Ovary (tissue), 3 donors: ENCODE data around the gene TMEM131.

Experiments used
- EP300 ChIP-seq: sonication (generic); formaldehyde crosslinking; IDR thresholded peaks from one replicate; pipeline ENCODE4 v1.6.1; 2017; ENCODE audit warnings: antibody characterized with exemption
- TF ChIP-seq, protein P1 (sequence below), 3 donors: fragments of 450-650 bp in 2 of 3; fragments of 200-600 bp in 1 of 3; IDR thresholded peaks; one replicate each; pipeline versions ENCODE4 v1.5.1 to v1.8.0; 2016 to 2022; ENCODE audit warnings: antibody characterized with exemption in 3 of 3, mild to moderate bottlenecking in 1 of 3
- donor health status: DM: no; HTN: no; CAD: no.

DNA sequence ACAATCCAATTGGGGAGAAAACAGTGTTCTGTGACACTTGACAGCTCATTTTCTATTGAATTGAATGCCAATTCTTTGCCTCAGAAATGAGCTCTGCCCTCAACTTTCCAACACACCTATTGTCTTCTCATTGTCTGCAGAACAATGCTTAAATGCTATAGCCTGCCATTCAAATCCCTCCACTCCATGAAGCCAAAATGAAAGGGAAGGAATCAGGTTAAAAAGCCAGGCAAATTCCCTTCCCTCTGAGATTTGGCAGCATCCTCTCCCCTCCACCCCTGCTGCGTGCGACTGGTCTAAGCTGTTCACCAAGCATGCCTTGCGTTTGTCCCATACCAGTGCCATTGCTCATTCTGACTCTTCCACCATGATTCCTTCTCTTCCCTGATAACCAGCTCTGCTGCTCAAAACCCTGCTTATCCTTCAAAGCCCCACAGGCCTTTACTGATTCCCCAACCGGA is 32.4 kb upstream of the TMEM131 start:
- TF ChIP-seq EP300, result no peak
- TF ChIP-seq, protein P1, sequence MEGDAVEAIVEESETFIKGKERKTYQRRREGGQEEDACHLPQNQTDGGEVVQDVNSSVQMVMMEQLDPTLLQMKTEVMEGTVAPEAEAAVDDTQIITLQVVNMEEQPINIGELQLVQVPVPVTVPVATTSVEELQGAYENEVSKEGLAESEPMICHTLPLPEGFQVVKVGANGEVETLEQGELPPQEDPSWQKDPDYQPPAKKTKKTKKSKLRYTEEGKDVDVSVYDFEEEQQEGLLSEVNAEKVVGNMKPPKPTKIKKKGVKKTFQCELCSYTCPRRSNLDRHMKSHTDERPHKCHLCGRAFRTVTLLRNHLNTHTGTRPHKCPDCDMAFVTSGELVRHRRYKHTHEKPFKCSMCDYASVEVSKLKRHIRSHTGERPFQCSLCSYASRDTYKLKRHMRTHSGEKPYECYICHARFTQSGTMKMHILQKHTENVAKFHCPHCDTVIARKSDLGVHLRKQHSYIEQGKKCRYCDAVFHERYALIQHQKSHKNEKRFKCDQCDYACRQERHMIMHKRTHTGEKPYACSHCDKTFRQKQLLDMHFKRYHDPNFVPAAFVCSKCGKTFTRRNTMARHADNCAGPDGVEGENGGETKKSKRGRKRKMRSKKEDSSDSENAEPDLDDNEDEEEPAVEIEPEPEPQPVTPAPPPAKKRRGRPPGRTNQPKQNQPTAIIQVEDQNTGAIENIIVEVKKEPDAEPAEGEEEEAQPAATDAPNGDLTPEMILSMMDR (IDR thresholded peaks at IDR 0.05), result no peak
